Cardiac atrium fibroblast (primary cell): Measurements from ENCODE around the gene JMJD1C. TPM values are rescaled to one million over a fixed set of nuclear protein-coding genes. Genes with fewer than 3 reads are reported as not detected.

Experiments used
- total RNA-seq: library from RNA; depleted of rRNA; stranded (reverse); fragments of >200 nt; gene quantifications from 2 replicates; pipeline ENCODE4 v1.2.3, GENCODE V29; 2015

The JMJD1C gene
- 39.0 and 73.1 TPM in 2 replicates for total RNA-seq

DNA sequence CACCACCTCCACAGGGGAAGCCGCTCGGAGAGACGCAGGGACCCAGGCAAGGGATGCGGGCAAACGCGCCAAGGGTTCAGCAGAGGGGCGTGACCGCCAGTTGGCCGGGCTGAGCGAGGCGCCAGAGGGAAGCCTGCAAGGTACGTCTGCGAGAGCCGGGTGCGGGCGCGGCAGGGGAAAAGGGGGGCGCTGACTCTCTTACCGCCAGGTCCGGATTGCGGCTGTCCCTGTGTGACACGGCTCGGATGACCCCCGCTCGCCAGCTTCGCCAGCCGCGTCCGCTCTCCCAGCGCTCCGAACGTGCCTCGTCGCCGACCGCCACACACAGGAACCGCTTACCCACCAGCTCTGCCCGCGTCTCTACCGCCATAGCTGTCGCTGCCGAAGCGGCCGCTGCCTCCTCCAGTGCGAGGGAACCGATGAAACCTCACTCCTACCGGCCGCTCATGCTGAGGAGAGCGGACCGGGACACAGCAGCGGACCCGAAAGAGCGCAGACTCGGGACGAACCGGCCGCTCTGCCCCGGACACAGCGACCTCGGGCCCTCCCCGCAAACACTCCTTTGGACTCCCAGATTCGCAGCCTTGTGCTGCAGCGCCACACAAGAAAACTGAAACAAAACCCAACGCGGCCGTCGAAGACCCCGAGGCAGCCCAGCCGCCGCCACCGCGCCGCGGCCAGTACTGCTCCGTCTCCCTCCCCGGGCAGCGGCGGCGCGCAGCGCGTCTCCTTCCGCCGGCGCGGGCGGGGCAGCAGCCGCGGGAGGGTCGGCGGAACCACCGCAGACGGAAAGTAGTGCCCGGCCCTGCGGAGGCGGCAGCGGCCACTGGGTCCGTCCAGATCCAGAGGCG, at the start of gene JMJD1C:
JMJD1C (minus strand) TSS at position 685 of the 851 bp plus-strand sequence; CDS start at position 370, 315 bp downstream.

DNA sequence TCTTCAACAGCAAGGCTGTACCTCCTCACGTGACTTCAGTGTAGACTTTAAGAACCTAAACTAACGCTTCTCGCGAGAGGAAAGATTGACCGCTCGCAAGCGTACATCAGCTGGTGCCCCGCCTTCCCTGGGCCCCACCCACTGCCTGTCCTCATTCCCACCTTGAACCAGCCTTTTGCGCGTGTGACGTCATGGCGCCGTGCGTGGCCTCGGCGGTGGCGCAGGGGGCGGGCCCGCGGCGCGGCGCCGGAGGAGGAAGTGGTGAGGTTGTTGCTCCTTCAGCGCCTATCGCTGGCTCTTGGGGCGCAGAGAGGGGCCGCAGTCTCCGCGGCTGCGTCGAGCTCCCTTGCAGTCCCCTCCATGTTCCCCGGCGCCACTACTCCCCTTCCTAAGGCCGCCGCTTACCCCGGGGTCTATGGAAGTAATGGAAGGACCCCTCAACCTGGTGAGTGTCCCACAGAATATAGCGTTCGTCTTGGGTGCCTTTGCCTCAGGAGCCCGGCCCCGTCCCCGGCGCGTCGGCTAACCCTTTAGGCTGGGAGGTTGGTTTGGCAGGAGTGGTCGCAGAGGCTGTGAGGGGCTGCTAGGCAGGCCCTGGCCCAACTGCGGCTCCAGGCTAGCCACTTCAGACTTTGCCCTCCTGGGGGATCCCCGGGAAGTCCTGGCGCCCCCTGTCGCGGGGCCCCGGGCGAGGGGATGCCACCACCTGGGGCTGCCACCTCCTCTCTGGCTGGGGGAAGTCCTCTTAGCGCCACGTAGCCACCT, 332.5 kb downstream of the JMJD1C start, which contains the start of gene NRBF2:
NRBF2 (plus strand) TSS at position 273 of the 765 bp plus-strand sequence; CDS start at position 416, 143 bp downstream.

Other genes with a start within 250 kb of the JMJD1C start
- 46.4 and 52.5 TPM in 2 replicates for gene REEP3, start 55.4 kb upstream of the JMJD1C start, total RNA-seq